Stimulated activated CD8-positive, alpha-beta memory T cell treated with anti-CD3 and anti-CD28 coated beads, Interleukin-4, amount 100 ng/mL, for 1 hour (primary cell): ENCODE results near the gene TNP2.

Experiments
- DNase-seq, 2 donors: peaks; one replicate each; pipeline ENCODE4 v3.0.0-alpha.2; 2020; ENCODE audit warnings: low read depth in 2 of 2, low spot score in 1 of 2

TNP2 gene

GRCh38 chr16:11268921-11269375 lies at the start of gene TNP2:
TSS of gene TNP2 (minus strand) at chr16:11269325. CDS start at chr16:11269262, 63 bp downstream.
- DNase-seq, result no peak

- DNase-seq, result no peak
Measured at GRCh38 chr16:11318817-11319216, 49.7 kb upstream of the TNP2 start.

- DNase-seq, result no peak
Measured at GRCh38 chr16:11316331-11317015, 47.3 kb upstream of the TNP2 start.

GRCh38 chr16:11315510-11315909 lies 46.4 kb upstream of the TNP2 start:
- no peak for DNase-seq

- DNase-seq, result no peak
Measured at GRCh38 chr16:11314309-11314894, 45.3 kb upstream of the TNP2 start.

GRCh38 chr16:11313493-11314308 lies 44.6 kb upstream of the TNP2 start:
- no peak for DNase-seq

- no peak for DNase-seq
Measured at GRCh38 chr16:11312718-11313492, 43.8 kb upstream of the TNP2 start.

GRCh38 chr16:11310997-11311561 lies 42.0 kb upstream of the TNP2 start:
- no peak for DNase-seq

- no peak for DNase-seq
Measured at GRCh38 chr16:11310634-11310977, 41.5 kb upstream of the TNP2 start.

GRCh38 chr16:11309895-11310633 lies 40.9 kb upstream of the TNP2 start:
- no peak for DNase-seq

- DNase-seq, result no peak
Measured at GRCh38 chr16:11308493-11309283, 39.6 kb upstream of the TNP2 start.

- DNase-seq, result no peak
Measured at GRCh38 chr16:11307639-11308492, 38.7 kb upstream of the TNP2 start.

GRCh38 chr16:11306997-11307638 lies 38.0 kb upstream of the TNP2 start:
- no peak for DNase-seq

GRCh38 chr16:11306381-11306780 lies 37.3 kb upstream of the TNP2 start:
- no peak for DNase-seq

GRCh38 chr16:11303405-11304138 lies 34.4 kb upstream of the TNP2 start:
- DNase-seq, result no peak

- DNase-seq, result no peak
Measured at GRCh38 chr16:11302977-11303376, 33.9 kb upstream of the TNP2 start.
